CD8-positive, alpha-beta memory T cell (primary cell): ENCODE measurements around the gene EIF4EBP2. TPM values are rescaled to one million over a fixed set of nuclear protein-coding genes. Genes with fewer than 3 reads are reported as not detected.

Experiments
- CTCF ChIA-PET: fragments of 350-600 bp; sonication (Branson Sonifier 250); formaldehyde crosslinking; loops from one replicate; lab custom pipeline; 2021; ENCODE audit warnings: antibody characterized with exemption; lab: Charles Lee
- POLR2A ChIA-PET: fragments of 350-600 bp; sonication (Branson Sonifier 250); formaldehyde crosslinking; loops from one replicate; lab custom pipeline; 2021; ENCODE audit warnings: antibody characterized with exemption; lab: Charles Lee
- DNase-seq, 5 donors: peaks; one replicate each; pipeline versions ENCODE4 v3.0.0 to v3.0.0-alpha.2; 2020 to 2022; ENCODE audit warnings: mixed read lengths in 1 of 5
- H3K27ac ChIP-seq: one replicate; pipeline ENCODE4 v1.7.0; 2013; ENCODE audit warnings: low read depth, mild to moderate bottlenecking, low read length, moderate library complexity
- H3K27me3 ChIP-seq: 2 replicates; pipeline ENCODE4 v1.7.0; 2013; ENCODE audit warnings: low read length, mild to moderate bottlenecking; ENCODE audit not compliant: insufficient read depth, poor library complexity, severe bottlenecking
- H3K36me3 ChIP-seq: 2 replicates; pipeline ENCODE4 v1.7.0; 2013; ENCODE audit warnings: mild to moderate bottlenecking, low read length, moderate library complexity; ENCODE audit not compliant: insufficient read depth
- H3K4me1 ChIP-seq: 2 replicates; pipeline ENCODE4 v1.7.0; 2013; ENCODE audit warnings: mild to moderate bottlenecking, low read length, moderate library complexity; ENCODE audit not compliant: insufficient read depth
- H3K4me3 ChIP-seq: 2 replicates; pipeline ENCODE4 v1.7.0; 2013; ENCODE audit warnings: mild to moderate bottlenecking, low read length
- H3K9me3 ChIP-seq: 2 replicates; pipeline ENCODE4 v1.7.0; 2013; ENCODE audit warnings: mild to moderate bottlenecking, low read length
- H3K27ac Mint-ChIP-seq, 8 donors: one replicate each; pipeline ENCODE4 v1.8.0; 2020 to 2021; ENCODE audit warnings: mixed read lengths in 8 of 8, mild to moderate bottlenecking in 6 of 8, inconsistent platforms in 3 of 8, moderate library complexity in 3 of 8
- H3K27me3 Mint-ChIP-seq, 2 donors: one replicate each; pipeline ENCODE4 v1.8.0; 2020 to 2021; ENCODE audit warnings: mixed read lengths in 2 of 2, mild to moderate bottlenecking in 1 of 2, moderate library complexity in 1 of 2
- H3K36me3 Mint-ChIP-seq, 3 donors: one replicate each; pipeline ENCODE4 v1.8.0; 2020 to 2021; ENCODE audit warnings: mixed read lengths in 3 of 3, inconsistent platforms in 1 of 3, mild to moderate bottlenecking in 1 of 3
- H3K4me1 Mint-ChIP-seq, 3 donors: one replicate each; pipeline ENCODE4 v1.8.0; 2020 to 2021; ENCODE audit warnings: mixed read lengths in 3 of 3, inconsistent platforms in 1 of 3, mild to moderate bottlenecking in 1 of 3
- H3K4me3 Mint-ChIP-seq, 7 donors: one replicate each; pipeline ENCODE4 v1.8.0; 2020 to 2021; ENCODE audit warnings: mixed read lengths in 7 of 7, mild to moderate bottlenecking in 6 of 7, moderate library complexity in 4 of 7, inconsistent platforms in 2 of 7
- H3K9me3 Mint-ChIP-seq, 5 donors: one replicate each; pipeline ENCODE4 v1.8.0; 2020 to 2022; ENCODE audit warnings: mixed read lengths in 5 of 5, mild to moderate bottlenecking in 3 of 5, moderate library complexity in 2 of 5, inconsistent platforms in 1 of 5
- polyA plus RNA-seq: library from polyadenylated mRNA; unstranded; fragments of 300-500 nt; fragmentation: Illumina TruSeq; gene quantifications from one replicate; pipeline ENCODE4 v1.2.3, GENCODE V29; 2021
- total RNA-seq, 2 experiments: library from RNA; stranded (reverse); gene quantifications; one replicate each; pipeline ENCODE4 v1.2.3, GENCODE V29; 2021

EIF4EBP2 gene
- total RNA-seq (10 to 100 TPM; 44.4 to 45.8 TPM), polyA plus RNA-seq (61.9 TPM)

GRCh38 chr10:70404036-70404786 lies at the start of gene EIF4EBP2:
EIF4EBP2 (plus strand) TSS chr10:70404145; CDS start chr10:70404402, 257 bp downstream.
- peaks cover 0 to 27% (median 5%) of the 10 kb centered on the region in 3 donors for H3K36me3 Mint-ChIP-seq
- H3K36me3 ChIP-seq, result no peaks in the 10 kb centered on the region
- H3K9me3 Mint-ChIP-seq, result no peaks in the 10 kb centered on the region
- H3K4me1 Mint-ChIP-seq, result peaks cover 40 to 51% (median 42%) of the 10 kb centered on the region in 3 donors
- peak within 1 kb of the TSS; percentile 78 for H3K4me3 ChIP-seq
- H3K27me3 Mint-ChIP-seq, result no peaks in the 10 kb centered on the region
- H3K4me1 ChIP-seq, result peaks cover 20% of the 10 kb centered on the region
- ChIA-PET CTCF (interaction anchor here (0.9 to 2.2 kb wide), 9 partner anchors 20 to 258 kb away, joined by 3 to 9 read pairs (median 3); partner anchors contain the start of genes LRRC20 and TYSND1), POLR2A (interaction anchor here (0.6 to 2.5 kb wide), 8 partner anchors 19 to 258 kb away, joined by 3 to 14 read pairs (median 4); partner anchors contain the start of genes PPA1 and TYSND1)
- peak within 1 kb of the TSS; percentile 80 to 97 (median 95) for H3K27ac Mint-ChIP-seq
- peak within 1 kb of the TSS; percentile 90 to 98 (median 97) for H3K4me3 Mint-ChIP-seq
- peak; percentile 96 to 99 (median 98) for DNase-seq
- peak within 1 kb of the TSS; percentile 71 for H3K27ac ChIP-seq
- no peaks in the 10 kb centered on the region for H3K9me3 ChIP-seq
- no peaks in the 10 kb centered on the region for H3K27me3 ChIP-seq

DNA sequence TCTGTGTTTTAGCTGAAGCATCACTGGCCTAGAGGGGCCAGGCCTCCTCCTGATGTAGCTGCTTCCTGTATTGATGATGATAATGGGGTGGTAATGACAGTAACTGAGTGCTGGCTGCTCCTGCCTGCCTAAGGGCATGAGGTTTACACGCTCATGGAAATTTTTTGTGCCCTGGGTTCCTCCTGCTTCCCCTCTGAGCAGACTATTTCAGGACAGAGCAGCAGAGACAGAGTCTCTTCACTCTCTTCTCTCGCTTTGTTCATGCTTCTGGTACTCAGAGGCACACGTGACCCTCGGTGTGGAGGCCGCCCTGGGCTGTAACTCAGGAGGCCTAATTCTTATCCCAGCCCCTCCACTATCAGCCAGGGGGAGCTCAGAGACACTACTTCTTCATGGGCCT lies 49.4 kb upstream of the EIF4EBP2 start:
- CTCF ChIA-PET, result interaction anchor here (1.1 to 3.6 kb wide), 2 partner anchors 10 to 11 kb away, joined by 3 to 26 read pairs; no protein-coding TSS in a partner anchor
- no peak overlapping the region for H3K4me3 ChIP-seq
- DNase-seq, result no peak

DNA sequence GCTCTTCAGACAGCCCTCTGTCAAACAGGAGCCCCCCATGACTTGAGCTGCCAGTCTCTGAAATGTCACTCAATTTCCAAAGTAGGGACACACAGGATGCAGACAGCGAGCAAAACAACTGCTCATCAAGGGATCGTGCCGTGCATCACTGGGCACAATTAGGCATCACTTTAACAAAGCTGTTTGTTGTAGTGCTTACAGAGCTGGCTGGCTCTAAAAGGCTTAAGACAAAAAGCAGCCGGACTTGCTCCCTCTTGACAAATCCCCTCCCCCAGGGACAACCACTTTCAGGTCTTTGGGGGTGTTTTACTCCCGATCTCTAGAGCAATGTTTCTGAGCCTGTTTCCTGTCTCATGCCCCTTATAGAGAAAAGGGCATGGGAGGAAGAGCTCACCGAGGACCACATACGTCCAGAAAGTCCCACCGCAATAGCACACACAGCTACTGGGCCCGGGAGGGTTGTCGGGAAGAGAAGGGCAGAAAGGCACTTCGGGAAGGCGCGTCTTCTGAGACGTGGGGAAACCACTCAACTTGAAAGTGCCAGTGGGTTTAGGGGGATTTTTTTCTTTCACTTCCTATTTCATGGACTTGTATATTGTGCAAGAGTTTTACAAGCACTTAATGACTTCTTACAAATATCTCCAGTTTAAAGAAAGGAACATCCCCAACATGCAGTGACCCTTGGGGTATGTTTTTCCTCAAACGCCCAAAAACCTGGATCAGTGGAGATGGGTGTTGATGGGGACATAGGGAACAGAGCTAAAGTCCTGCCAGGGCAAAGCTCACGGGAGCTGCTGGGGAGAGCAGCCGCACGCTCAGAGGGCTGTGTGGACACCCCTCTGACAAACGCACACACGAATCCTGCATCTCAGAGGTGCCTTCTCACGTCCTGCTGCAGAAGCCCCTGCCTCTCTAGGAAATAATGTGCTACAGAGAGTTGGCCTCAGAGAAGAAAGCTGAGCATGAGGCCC lies 48.6 kb upstream of the EIF4EBP2 start:
- H3K9me3 Mint-ChIP-seq, result no peaks in the 10 kb centered on the region
- no peaks in the 10 kb centered on the region for H3K4me1 ChIP-seq
- H3K9me3 ChIP-seq, result no peaks in the 10 kb centered on the region
- CTCF ChIA-PET, result interaction anchor here (0.9 to 3.6 kb wide), 3 partner anchors 9 to 82 kb away, joined by 3 to 26 read pairs (median 3); no protein-coding TSS in a partner anchor
- POLR2A ChIA-PET, result no interaction called here
- H3K27ac ChIP-seq, result no peak overlapping the region
- no peak for DNase-seq
- H3K27me3 ChIP-seq, result no peaks in the 10 kb centered on the region
- no peaks in the 10 kb centered on the region for H3K36me3 Mint-ChIP-seq
- peak overlapping the region in 6 of 8 donors; percentile 47 to 97 (median 68) for H3K27ac Mint-ChIP-seq
- H3K4me3 Mint-ChIP-seq, result peak overlapping the region; percentile 63 to 90 (median 86)
- peaks cover 0 to 4% of the 10 kb centered on the region in 2 donors for H3K27me3 Mint-ChIP-seq
- H3K4me3 ChIP-seq, result peak overlapping the region; percentile 29
- H3K36me3 ChIP-seq, result no peaks in the 10 kb centered on the region
- H3K4me1 Mint-ChIP-seq, result peaks cover 10 to 27% (median 21%) of the 10 kb centered on the region in 3 donors

More for the DNA sequence above, 49.4 kb upstream of the EIF4EBP2 start:
- no peaks in the 10 kb centered on the region for H3K36me3 ChIP-seq
- Mint-ChIP-seq H3K36me3 (no peaks in the 10 kb centered on the region), H3K27me3 (peaks cover 0 to 4% of the 10 kb centered on the region in 2 donors), H3K4me1 (peaks cover 10 to 27% (median 21%) of the 10 kb centered on the region in 3 donors), H3K9me3 (no peaks in the 10 kb centered on the region), H3K4me3 (peak overlapping the region in 3 of 7 donors; percentile 81 to 90 (median 88)), H3K27ac (peak overlapping the region in 2 of 8 donors; percentile 5 to 58)
- H3K27me3 ChIP-seq, result no peaks in the 10 kb centered on the region
- H3K9me3 ChIP-seq, result no peaks in the 10 kb centered on the region
- POLR2A ChIA-PET, result no interaction called here
- no peaks in the 10 kb centered on the region for H3K4me1 ChIP-seq
- H3K27ac ChIP-seq, result no peak overlapping the region

DNA sequence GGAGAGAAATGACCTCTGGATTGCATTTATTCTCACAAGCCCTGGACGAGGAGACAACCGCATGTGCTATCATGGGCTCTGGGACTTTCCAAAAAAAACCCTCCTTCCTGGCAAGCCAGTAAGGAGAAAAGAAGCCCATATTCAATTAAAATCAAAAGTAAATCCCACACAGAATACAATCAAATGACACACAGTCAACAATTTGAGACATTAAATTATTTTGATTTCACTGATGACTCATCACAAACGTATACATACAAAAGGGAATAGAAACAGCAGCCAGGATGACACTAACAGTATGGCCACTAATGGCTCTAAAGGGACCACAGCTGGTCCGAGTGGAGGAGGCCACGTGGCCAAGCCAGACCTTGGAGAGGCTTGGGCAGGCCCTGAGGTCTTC lies 46.4 kb upstream of the EIF4EBP2 start:
- H3K9me3 ChIP-seq, result no peaks in the 10 kb centered on the region
- Mint-ChIP-seq H3K9me3 (no peaks in the 10 kb centered on the region), H3K27me3 (peaks cover 0 to 4% of the 10 kb centered on the region in 2 donors), H3K4me3 (no peak overlapping the region), H3K4me1 (peaks cover 10 to 27% (median 21%) of the 10 kb centered on the region in 3 donors), H3K27ac (no peak overlapping the region), H3K36me3 (peaks cover 0 to 2% (median 0%) of the 10 kb centered on the region in 3 donors)
- no peak for DNase-seq
- H3K4me1 ChIP-seq, result no peaks in the 10 kb centered on the region
- POLR2A ChIA-PET, result no interaction called here
- H3K36me3 ChIP-seq, result no peaks in the 10 kb centered on the region
- CTCF ChIA-PET, result interaction anchor here (1.2 kb wide), 1 partner anchor 92 kb away, joined by 3 read pairs; no protein-coding TSS in a partner anchor
- H3K4me3 ChIP-seq, result no peak overlapping the region
- no peaks in the 10 kb centered on the region for H3K27me3 ChIP-seq
- H3K27ac ChIP-seq, result no peak overlapping the region

DNA sequence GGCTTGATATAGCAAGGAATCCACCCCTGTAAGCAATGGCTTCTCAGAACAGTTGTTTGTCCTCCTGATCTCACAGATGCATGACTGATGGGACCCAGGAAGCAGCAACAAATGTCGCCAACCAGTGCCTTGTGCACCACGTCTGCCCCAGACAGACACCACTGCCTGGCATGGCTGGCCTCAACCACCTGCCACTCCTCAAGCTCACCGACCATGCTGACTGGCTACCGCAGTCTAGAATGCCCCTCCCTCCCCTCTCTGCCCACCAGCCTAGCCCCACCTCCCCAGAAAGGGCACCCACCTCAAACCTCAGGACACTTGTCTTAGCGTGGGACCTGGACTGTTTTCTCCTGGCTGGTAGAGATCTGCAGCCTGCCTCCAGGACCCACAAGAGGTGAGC lies 45.5 kb upstream of the EIF4EBP2 start:
- ChIA-PET CTCF (interaction anchor here (1.1 to 10.1 kb wide), 3 partner anchors 86 to 136 kb away, joined by 3 to 304 read pairs (median 3); no protein-coding TSS in a partner anchor), POLR2A (no interaction called here)
- H3K27me3 Mint-ChIP-seq, result peaks cover 0 to 4% of the 10 kb centered on the region in 2 donors
- Histone ChIP-seq H3K9me3 (no peaks in the 10 kb centered on the region), H3K27ac (no peak overlapping the region), H3K27me3 (no peaks in the 10 kb centered on the region), H3K36me3 (no peaks in the 10 kb centered on the region), H3K4me3 (no peak overlapping the region), H3K4me1 (no peaks in the 10 kb centered on the region)
- H3K27ac Mint-ChIP-seq, result peak overlapping the region in 1 of 8 donors; percentile 40
- H3K4me1 Mint-ChIP-seq, result peaks cover 10 to 27% (median 21%) of the 10 kb centered on the region in 3 donors
- DNase-seq, result no peak
- H3K4me3 Mint-ChIP-seq, result no peak overlapping the region
- H3K9me3 Mint-ChIP-seq, result no peaks in the 10 kb centered on the region
- peaks cover 0 to 2% (median 0%) of the 10 kb centered on the region in 3 donors for H3K36me3 Mint-ChIP-seq

DNA sequence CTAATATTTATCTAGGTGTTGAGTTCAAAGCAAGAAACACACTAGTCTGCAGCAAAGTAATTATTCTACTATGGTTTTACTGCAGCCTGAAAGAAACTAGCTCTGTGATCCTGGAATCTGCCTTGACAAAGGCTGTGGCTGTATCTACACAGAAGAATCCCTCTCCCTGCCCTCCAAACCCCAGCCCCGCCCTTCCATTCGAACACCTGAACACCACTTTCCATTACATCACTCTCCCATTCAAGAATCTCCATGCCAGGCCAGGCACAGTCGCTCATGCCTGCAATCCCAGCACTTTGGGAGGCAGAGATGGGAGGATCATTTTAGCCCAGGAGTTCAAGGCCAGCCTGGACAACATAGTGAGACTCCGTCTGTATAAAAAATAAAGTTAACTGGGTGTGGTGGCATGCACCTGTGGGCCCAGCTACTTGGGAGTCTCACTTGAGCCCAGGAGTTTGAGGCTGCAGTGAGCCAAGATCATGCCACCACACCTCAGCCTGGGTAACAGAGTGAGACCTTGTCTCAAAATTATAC lies 44.9 kb upstream of the EIF4EBP2 start:
- Histone ChIP-seq H3K36me3 (no peaks in the 10 kb centered on the region), H3K4me3 (no peak overlapping the region), H3K9me3 (no peaks in the 10 kb centered on the region), H3K4me1 (peaks cover under 1% of the 10 kb centered on the region), H3K27me3 (no peaks in the 10 kb centered on the region), H3K27ac (no peak overlapping the region)
- Mint-ChIP-seq H3K4me3 (no peak overlapping the region), H3K9me3 (no peaks in the 10 kb centered on the region), H3K36me3 (peaks cover 0 to 2% (median 0%) of the 10 kb centered on the region in 3 donors), H3K27me3 (peaks cover 0 to 4% of the 10 kb centered on the region in 2 donors), H3K27ac (peak overlapping the region in 1 of 8 donors; percentile 69), H3K4me1 (peaks cover 12 to 30% (median 21%) of the 10 kb centered on the region in 3 donors)
- no peak for DNase-seq
- ChIA-PET CTCF (interaction anchor here (1.1 to 10.1 kb wide), 3 partner anchors 86 to 136 kb away, joined by 3 to 304 read pairs (median 3); no protein-coding TSS in a partner anchor), POLR2A (interaction anchor here (0.7 kb wide), 1 partner anchor 214 kb away, joined by 3 read pairs; no protein-coding TSS in a partner anchor)

- Histone ChIP-seq H3K9me3 (no peaks in the 10 kb centered on the region), H3K4me3 (no peak overlapping the region), H3K4me1 (peaks cover 8% of the 10 kb centered on the region), H3K27ac (no peak overlapping the region), H3K36me3 (no peaks in the 10 kb centered on the region), H3K27me3 (no peaks in the 10 kb centered on the region)
- no peak overlapping the region for H3K4me3 Mint-ChIP-seq
- CTCF ChIA-PET, result interaction anchor here (10.1 kb wide), 1 partner anchor 137 kb away, joined by 304 read pairs; no protein-coding TSS in a partner anchor
- H3K27ac Mint-ChIP-seq, result no peak overlapping the region
- H3K9me3 Mint-ChIP-seq, result no peaks in the 10 kb centered on the region
- peaks cover 17 to 31% (median 23%) of the 10 kb centered on the region in 3 donors for H3K4me1 Mint-ChIP-seq
- H3K36me3 Mint-ChIP-seq, result peaks cover 0 to 4% (median 0%) of the 10 kb centered on the region in 3 donors
- DNase-seq, result no peak
- POLR2A ChIA-PET, result no interaction called here
- H3K27me3 Mint-ChIP-seq, result peaks cover 0 to 3% of the 10 kb centered on the region in 2 donors
Measured at GRCh38 chr10:70360215-70360614, 43.7 kb upstream of the EIF4EBP2 start.
